DMS114 treated with DMSO at 0.1 percent for 48 hours (cell line): ENCODE data around the gene PTPRG.
"Not testable (repeated sequence)": the region's sequence is repeated elsewhere in the genome, so short reads cannot be mapped to it uniquely, and the experiment has no call there.

Experiments
- DNase-seq: peaks from one replicate; lab custom pipeline; 2025; ENCODE audit not compliant: unreplicated experiment; lab: John Stamatoyannopoulos, UW

PTPRG gene

DNA sequence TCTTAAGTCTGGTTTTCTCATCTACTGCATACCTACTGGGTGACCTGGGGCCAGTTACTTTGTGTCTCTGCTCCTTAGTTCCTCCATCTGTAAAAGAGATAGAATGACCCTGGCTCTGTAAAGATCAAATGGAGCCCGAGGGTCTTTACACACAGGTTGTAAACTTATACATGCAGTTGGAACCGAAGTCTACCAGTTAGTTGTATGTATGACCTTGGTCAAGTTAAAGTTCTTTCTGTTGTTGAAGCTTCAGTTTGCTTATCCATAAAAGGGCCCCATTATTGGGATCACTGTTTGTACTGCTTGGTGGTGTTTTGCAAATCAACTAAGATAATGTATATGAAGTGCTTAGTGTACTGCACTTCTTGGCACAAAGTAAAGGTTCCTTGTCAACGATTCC lies 186.9 kb downstream of the PTPRG start:
- DNase-seq: no peak

DNA sequence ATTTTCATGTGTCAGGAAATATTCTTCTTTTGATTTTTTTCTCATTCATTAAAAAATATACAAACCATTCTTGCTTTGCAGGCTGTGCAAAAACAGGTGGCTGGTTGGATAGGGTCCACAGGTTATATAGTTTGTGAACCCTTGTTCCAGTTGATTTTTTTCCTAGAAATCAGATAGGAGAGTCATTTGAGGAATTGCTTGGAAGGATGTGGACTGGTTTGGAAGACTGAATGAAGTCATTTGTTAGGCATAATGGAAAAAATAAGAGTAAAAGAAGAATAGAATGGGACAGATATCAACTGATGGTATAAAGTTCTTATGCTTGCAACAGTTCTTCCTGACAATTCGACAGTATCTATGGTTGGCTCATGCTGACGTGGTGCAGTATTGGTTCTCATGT lies 189.4 kb downstream of the PTPRG start:
- no peak for DNase-seq

DNA sequence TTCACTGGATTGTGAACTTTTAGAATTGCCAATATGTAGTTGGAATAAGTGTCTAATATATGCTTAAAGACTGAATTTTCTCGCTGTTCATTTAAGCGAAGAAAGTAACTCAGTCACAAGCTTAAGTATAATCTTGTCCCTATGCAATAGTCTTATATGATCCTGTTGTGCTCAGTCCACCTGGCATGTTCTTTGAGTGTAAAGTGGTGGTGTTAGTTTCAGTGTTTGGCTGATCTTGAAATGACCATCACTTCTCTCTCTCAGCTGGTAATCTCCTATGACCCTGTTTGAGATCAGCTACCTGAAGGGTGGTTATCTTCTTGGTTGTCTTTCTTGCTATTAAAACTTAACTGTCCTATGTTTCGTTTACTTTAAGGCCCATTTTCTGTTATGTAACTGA lies 197.5 kb downstream of the PTPRG start:
- DNase-seq: no peak

DNA sequence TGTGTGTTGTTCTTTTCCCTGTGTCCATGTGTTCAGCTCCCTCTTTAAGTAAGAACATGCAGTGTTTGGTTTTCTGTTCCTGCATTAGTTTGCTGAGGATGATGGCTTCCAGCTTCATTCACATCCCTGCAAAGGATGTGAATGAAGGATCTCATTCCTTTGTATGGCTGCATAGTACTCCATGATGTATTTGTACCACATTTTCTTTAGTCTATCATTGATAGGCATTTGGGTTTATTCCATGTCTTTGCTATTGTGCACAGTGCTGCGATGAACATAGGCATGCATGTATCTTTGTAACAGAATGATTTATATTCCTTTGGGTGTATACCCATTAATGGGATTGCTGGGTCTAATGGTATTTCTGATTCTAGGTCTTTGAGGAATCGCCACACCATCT lies 199.4 kb downstream of the PTPRG start:
- not testable (repeated sequence) for DNase-seq

DNA sequence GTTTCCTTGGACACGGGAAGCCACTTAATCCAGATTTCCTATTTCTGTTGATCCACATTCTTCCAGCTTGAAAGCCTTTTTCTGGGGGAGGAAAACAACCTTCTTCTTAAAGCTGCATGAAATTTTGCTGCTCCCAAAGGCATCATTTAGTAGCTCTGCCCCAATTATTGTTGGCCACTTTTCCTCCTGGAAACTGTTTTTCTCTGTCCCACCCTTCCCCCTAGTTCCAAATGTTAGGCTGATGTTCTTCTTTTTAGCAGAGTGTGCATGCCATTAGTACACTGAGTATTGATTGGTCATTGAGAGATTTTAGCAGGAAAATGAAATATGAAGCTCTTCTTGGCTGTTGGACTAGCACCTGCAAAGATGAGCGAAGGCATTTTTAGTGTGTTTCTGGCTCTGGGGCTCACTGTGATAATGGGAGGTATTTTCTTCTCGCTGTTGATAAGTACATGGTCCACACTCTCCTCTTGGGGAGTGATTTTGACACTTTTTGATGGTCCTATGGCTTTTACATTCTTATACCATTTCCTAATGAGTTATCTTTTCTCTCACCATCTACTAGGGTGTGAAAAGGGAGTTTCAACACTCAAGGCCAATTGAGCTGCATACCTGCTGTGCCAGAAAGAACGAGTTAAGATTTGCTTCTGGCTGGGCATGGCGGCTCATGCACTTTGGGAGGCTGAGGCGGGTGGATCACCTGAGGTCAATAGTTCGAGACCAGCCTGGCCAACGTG lies 200.5 kb downstream of the PTPRG start:
- DNase-seq: no peak

GRCh38 chr3:61765157-61765876 lies 203.9 kb downstream of the PTPRG start:
- DNase-seq: no peak

DNA sequence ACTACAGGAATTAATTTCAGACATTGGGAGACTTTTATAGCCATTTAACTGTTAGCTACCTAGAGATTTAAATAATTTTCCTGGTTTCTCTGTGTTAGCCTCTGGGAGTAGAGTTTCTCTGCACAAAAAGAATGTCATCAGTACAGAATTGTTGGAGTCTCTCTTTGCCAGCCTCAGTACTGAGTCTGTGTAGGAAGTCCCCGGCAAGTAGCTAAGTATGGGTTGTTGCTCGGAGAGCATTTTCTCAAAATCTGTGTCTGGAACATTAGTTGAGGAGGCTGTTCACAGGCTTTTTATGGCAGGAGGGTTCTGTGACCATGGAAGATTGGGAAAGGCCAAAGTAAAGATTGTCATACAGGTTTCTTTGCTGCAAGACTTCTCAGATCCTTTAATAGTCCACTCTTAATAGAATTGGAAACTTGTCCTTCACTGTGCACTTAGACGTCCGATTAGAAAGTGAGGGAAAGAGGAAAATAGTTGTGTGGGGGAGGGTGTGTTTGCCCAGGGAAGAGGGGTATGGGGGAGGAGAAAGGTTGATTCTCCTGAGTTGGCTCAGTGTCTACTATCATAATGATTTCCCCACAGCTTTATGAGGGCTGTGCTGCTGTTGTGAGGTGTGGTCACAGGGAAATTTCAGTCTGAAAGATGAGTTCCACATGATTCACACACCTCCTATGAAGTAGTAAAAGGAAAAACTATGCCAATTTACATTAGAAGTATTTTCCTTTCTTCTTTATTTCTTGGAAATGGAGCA lies 207.1 kb downstream of the PTPRG start:
- DNase-seq: no peak

GRCh38 chr3:61769266-61769990 lies 208.1 kb downstream of the PTPRG start:
- no peak for DNase-seq

DNA sequence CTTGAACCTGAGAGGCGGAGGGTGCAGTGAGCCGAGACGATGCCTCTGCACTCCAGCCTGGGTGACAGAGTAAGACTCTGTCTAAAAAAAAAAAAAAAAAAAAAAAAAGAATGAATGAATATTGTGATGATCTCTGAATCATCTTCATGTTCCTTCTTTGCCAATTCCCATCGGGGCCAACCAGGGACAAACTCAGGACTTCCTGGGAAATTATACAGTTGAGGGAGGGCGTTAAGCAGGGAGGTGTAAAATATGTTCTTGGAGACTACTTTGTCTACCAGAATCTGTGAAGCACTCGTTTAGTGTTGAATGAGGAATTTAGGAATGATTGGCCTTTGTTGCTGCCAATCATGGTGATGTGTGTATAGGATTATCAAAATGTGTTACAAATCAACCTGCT lies 210.6 kb downstream of the PTPRG start:
- DNase-seq: no peak

- DNase-seq: no peak
Observed at GRCh38 chr3:61772456-61772855, 211.1 kb downstream of the PTPRG start.

GRCh38 chr3:61774279-61774890 lies 213.0 kb downstream of the PTPRG start:
- DNase-seq: no peak

DNA sequence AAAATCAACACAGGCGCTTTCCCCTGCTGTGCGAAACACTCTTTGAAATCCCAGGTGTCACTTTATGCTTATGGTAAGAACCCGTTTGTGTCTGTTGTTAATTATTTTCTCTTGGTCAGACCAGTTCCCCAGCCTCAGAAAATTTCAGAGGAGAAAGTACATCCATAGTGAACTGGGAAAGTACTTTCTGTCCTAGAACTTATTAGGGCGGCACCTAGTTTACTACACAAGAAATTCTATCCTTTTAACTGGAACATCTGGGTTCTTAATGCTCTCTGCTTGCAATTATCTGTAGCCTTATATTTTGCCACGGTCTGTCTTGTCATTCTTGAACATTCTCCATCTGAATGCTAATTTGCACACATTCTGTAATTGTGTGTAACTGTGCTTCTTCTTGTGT lies 215.0 kb downstream of the PTPRG start:
- no peak for DNase-seq

DNA sequence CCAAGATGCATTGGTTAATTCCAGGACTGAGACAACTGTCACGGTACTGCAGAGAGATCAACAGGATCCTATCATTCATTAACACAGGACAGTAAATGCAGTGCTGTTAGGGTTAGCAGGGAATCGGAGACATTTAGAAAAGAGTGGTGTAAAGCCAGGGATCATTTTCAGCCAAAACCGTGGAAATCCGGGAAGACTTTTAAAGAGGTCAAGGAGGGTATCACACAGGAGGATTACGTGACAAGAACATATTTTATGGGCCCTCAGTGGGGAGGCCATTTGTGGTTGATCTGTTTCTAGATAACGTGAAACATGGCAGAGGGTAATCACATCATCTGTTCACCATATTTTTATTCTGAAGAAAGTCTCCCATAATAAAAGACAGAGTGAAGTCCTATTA lies 216.1 kb downstream of the PTPRG start:
- no peak for DNase-seq

DNA sequence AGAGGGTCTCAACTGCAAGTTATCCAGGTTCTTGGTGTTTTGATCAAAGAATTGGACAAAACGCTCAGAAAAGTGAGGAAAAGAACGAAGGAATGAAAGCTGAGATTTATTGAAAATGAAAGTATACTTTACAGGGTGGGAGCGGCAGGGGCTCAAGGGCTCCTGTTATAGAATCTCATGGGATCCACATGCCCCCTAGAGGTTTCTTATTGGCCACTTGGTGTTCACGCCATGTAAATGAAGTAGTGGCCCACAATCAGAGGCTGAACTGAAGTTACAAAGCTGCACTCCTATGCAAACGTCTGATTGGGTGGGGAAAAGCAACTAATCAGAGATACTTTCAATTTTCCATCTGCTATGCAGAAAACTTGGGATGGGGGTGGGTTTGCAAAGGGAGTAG lies 216.7 kb downstream of the PTPRG start:
- no peak for DNase-seq

GRCh38 chr3:61780016-61780415 lies 218.6 kb downstream of the PTPRG start:
- no peak for DNase-seq

DNA sequence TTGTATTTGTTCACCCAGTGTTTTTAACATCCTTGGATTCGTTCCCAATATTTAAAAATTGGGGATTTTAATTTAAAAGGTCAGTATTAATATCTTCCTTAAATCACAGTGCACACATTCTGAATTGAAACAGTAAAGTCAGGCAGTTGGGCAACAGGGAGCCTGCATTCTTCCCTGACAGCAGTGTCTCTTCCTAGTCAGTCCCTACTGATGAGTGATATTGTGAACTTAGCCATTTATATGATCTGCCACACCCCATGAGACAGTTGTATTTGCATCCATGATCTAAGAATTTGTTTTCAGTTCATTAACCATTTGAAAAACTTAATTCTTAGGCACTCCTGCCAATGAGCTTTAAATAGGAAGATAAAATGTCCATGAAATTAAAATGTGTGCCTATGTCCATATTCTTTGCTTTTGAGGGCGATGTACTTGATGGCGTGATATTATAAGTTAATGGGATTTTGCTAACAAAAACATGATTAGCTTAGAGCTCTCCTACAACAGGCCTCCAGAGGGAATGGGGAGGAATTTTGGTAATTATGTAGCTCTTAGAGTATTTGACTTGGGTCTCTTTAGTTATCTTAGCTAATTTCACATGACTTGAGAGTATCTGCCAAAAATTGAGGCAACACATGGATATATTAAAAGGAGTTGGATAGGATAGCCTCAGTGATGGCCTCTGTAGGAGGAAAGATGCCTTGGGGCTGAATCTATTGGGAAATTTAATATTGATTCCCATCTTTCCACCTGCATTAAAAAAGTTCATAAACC lies 219.3 kb downstream of the PTPRG start:
- DNase-seq: no peak

DNA sequence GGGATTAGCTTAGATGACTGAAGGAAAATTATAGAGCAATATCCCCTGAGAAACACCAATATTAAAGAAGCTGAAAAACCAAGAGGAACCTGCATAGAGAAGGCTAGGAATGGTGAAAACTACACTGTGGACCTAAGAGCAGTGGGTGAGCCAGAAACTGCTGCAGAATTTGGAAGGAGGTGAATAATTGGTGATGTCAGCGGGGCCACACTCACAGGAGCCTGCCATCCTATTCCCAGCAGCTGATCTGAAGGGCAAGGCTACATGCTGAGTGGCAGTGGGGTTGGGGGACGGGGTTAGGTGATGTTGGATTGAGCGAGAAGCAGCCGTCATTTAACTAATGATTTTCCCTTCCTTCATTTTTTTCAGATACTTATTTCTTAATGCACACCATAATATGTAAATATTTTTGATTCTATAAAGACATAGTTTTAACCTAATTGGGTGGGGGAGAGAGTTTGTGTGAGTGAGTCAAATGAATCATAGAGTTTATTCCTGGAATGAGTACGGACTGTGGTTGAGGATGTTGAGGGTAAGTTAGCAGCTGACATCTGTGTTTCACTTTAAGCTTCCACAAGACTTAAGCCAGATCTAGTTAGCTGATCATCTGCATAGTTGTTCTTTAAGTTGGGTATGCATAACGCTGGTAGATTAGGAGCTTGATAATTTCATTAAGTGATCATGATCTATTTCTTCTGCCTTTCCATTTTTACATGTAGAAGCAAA lies 222.8 kb downstream of the PTPRG start:
- DNase-seq: no peak

DNA sequence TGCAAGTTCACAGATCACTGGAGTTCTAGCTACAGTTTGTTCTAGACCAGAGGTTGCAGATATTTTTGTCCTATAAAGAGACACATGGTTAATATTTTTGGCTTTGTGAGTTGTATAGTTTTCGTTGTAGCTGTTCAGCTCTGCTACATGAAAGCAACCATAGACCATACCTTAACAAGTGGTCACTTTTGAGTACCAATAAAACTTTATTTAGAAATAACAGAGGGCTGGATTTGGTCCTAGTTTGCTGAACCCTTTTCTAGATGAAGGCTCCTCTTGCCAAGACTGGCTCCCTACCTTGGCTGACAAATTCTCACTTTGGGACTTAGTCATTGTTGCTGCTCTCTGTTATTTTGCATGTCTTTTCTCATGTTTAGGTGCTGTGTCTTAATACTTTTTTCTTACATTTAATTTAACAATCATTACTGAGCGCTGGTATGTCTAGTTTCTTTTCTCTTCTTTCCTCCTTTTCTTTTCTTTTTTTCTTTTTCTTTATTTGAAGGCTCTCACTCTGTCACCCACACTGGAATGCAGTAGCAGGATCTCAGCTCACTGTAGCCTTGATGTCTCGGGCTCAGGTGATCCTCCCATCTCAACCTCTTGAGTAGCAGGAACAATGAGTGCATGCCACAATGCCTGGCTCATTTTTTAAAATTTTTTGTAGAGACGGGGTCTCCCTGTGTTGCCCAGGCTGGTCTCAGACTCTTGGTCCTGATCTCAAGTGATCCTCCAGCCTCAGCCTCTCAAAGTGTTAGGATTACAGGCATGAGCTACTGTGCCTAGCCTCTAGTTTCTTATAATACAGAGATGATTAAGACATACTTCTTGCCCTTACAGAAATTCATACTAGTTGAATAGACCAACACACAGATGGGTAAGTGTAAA lies 227.5 kb downstream of the PTPRG start:
- no peak for DNase-seq

DNA sequence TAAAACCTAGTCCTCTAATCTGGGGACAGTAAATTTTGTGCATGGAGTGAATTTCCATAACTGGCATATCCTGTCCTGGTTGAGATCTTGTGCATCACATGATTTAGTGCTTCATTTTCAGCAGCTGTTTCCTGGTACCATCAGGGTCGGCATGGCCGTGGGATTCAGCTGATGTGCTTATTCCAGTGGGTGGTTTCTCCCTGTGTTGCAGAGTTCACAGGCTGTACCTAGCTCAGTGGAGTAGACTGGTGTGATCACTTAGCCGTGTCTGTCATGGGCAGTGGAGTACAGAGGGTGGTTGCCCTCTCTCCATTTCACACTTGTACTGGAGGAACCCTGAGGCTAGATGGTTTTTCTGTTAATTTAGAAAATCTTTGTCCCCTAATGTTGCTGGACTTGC lies 228.5 kb downstream of the PTPRG start:
- no peak for DNase-seq
